Myocyte (in vitro differentiated cells): Measurements from ENCODE around the gene OR6C76. TPM values are rescaled to one million over a fixed set of nuclear protein-coding genes. Genes with fewer than 3 reads are reported as not detected.
"Not testable (repeated sequence)": the region's sequence is repeated elsewhere in the genome, so short reads cannot be mapped to it uniquely, and the experiment has no call there.

Experiments
- DNase-seq: peaks from one replicate; pipeline ENCODE4 v3.0.0-alpha.2; 2012; ENCODE audit warnings: low read depth
- polyA plus RNA-seq: library from polyadenylated mRNA; unstranded; fragments of >200 nt; gene quantifications from one replicate; pipeline ENCODE4 v1.2.1, GENCODE V29; 2012; ENCODE audit warnings: missing spikeins
- total RNA-seq: library from RNA; depleted of rRNA; stranded (reverse); fragments of >200 nt; gene quantifications from 2 replicates; pipeline ENCODE4 v1.2.3, GENCODE V29; 2014

Gene OR6C76
- total RNA-seq = not detected in 2 replicates
- not detected for polyA plus RNA-seq

- DNase-seq = no peak
Measured at GRCh38 chr12:55425954-55426353, at the start of gene OR6C76. Gene OR6C76, plus strand, starts transcription at chr12:55426254. Its CDS starts 0 bp downstream, at chr12:55426254.

GRCh38 chr12:55385891-55386290 lies 40.2 kb upstream of the OR6C76 start:
- no peak for DNase-seq

GRCh38 chr12:55392032-55392795 lies 33.8 kb upstream of the OR6C76 start:
- DNase-seq = no peak

- DNase-seq = no peak
Measured at GRCh38 chr12:55396326-55396725, 29.7 kb upstream of the OR6C76 start.

- DNase-seq = no peak
Measured at GRCh38 chr12:55400229-55400628, 25.8 kb upstream of the OR6C76 start, which contains the start of gene OR6C65. Gene OR6C65, plus strand, starts transcription at chr12:55400529. Its CDS starts 0 bp downstream, at chr12:55400529.

- no peak for DNase-seq
Measured at GRCh38 chr12:55407866-55408265, 18.2 kb upstream of the OR6C76 start.

GRCh38 chr12:55409133-55409532 lies 16.9 kb upstream of the OR6C76 start:
- DNase-seq = not testable (repeated sequence)

- DNase-seq = not testable (repeated sequence)
Measured at GRCh38 chr12:55412138-55412537, 13.9 kb upstream of the OR6C76 start.

GRCh38 chr12:55413498-55414388 lies 12.3 kb upstream of the OR6C76 start:
- DNase-seq = not testable (repeated sequence)

GRCh38 chr12:55414396-55414823 lies 11.6 kb upstream of the OR6C76 start:
- DNase-seq = not testable (repeated sequence)

- DNase-seq = not testable (repeated sequence)
Measured at GRCh38 chr12:55414889-55415288, 11.2 kb upstream of the OR6C76 start.

GRCh38 chr12:55416961-55417360 lies 9.1 kb upstream of the OR6C76 start:
- DNase-seq = no peak

- DNase-seq = no peak
Measured at GRCh38 chr12:55420307-55420962, 5.6 kb upstream of the OR6C76 start.

- no peak for DNase-seq
Measured at GRCh38 chr12:55428331-55429243, 2.5 kb downstream of the OR6C76 start.

GRCh38 chr12:55441233-55441632 lies 15.2 kb downstream of the OR6C76 start:
- not testable (repeated sequence) for DNase-seq

- DNase-seq = no peak
Measured at GRCh38 chr12:55443776-55444175, 17.7 kb downstream of the OR6C76 start, which contains the start of gene OR6C2. Gene OR6C2, plus strand, starts transcription at chr12:55444076. Its CDS starts 8,138 bp downstream, at chr12:55452214.

GRCh38 chr12:55445357-55445756 lies 19.3 kb downstream of the OR6C76 start:
- DNase-seq = no peak

GRCh38 chr12:55446326-55446725 lies 20.3 kb downstream of the OR6C76 start:
- DNase-seq = no peak

GRCh38 chr12:55448825-55449224 lies 22.8 kb downstream of the OR6C76 start:
- no peak for DNase-seq

- not testable (repeated sequence) for DNase-seq
Measured at GRCh38 chr12:55464926-55465325, 38.9 kb downstream of the OR6C76 start.
